H1 (cell line): Measurements from ENCODE around the gene FOXD4L1. TPM values are rescaled to one million over a fixed set of nuclear protein-coding genes. Genes with fewer than 3 reads are reported as not detected.
"Not testable (repeated sequence)": the region's sequence is repeated elsewhere in the genome, so short reads cannot be mapped to it uniquely, and the experiment has no call there.

ENCODE experiments used
- CTCF ChIA-PET: fragments of 300-600 bp; sonication (Branson Sonifier 250); formaldehyde crosslinking; loops from one replicate; lab custom pipeline; 2021; ENCODE audit not compliant: partially characterized antibody; lab: Charles Lee
- POLR2A ChIA-PET: fragments of 300-600 bp; sonication (Branson Sonifier 250); formaldehyde crosslinking; loops from one replicate; lab custom pipeline; 2021; ENCODE audit warnings: inconsistent platforms; ENCODE audit not compliant: partially characterized antibody; lab: Charles Lee
- DNase-seq, 2 experiments: peaks; one replicate each; pipeline versions ENCODE4 v3.0.0 to v3.0.0-alpha.2; 2010 to 2022; ENCODE audit warnings: low spot score in 2 of 2, low read depth in 1 of 2, mixed read lengths in 1 of 2
- FAIRE-seq: peaks from 2 replicates; lab custom pipeline; 2011; peaks lifted over from hg19 to GRCh38; lab: Jason Lieb, UNC
- H2AFZ ChIP-seq: 2 replicates; pipeline ENCODE4 v1.8.1; 2012; ENCODE audit warnings: low read length, inconsistent platforms
- H2AK5ac ChIP-seq: 2 replicates; pipeline ENCODE4 v1.6.1; 2013; ENCODE audit warnings: low read depth, low read length
- H2BK120ac ChIP-seq: replicated peaks from 2 replicates; pipeline ENCODE3; 2013; ENCODE audit warnings: low read depth, low read length, inconsistent platforms
- H2BK12ac ChIP-seq: 2 replicates; pipeline ENCODE4 v1.6.1; 2013; ENCODE audit warnings: low read depth, low read length
- H2BK15ac ChIP-seq: 2 replicates; pipeline ENCODE4 v1.6.1; 2013; ENCODE audit warnings: low read length
- H2BK20ac ChIP-seq: 2 replicates; pipeline ENCODE4 v1.6.1; 2013; ENCODE audit warnings: low read length
- H2BK5ac ChIP-seq: 2 replicates; pipeline ENCODE4 v1.6.1; 2013; ENCODE audit warnings: low read depth, low read length
- H3K14ac ChIP-seq: 2 replicates; pipeline ENCODE4 v1.6.1; 2013; ENCODE audit warnings: inconsistent platforms; ENCODE audit not compliant: insufficient read length
- H3K18ac ChIP-seq: 2 replicates; pipeline ENCODE4 v1.6.1; 2013; ENCODE audit warnings: low read length; ENCODE audit errors: extremely low read depth
- H3K23ac ChIP-seq: 2 replicates; pipeline ENCODE4 v1.6.1; 2013; ENCODE audit warnings: inconsistent platforms; ENCODE audit not compliant: insufficient read length
- H3K23me2 ChIP-seq: 2 replicates; pipeline ENCODE4 v1.6.1; 2013; ENCODE audit warnings: low read depth, low read length
- H3K27ac ChIP-seq: 2 replicates; pipeline ENCODE4 v1.6.1; 2011; ENCODE audit warnings: low read depth, low read length, inconsistent platforms
- H3K27me3 ChIP-seq, 4 experiments: replicated peaks in 1 of 4; 1 replicate in 1 of 4; 2 replicates in 3 of 4; pipeline versions ENCODE4 v1.6.1 to v1.8.1; 2011 to 2013; ENCODE audit warnings: low read length in 3 of 4, mild to moderate bottlenecking in 3 of 4, inconsistent platforms in 2 of 4, mixed read lengths in 2 of 4, moderate library complexity in 1 of 4; ENCODE audit not compliant: control insufficient read depth in 3 of 4, insufficient read depth in 3 of 4; ENCODE audit errors: extremely low read depth in 1 of 4
- H3K36me3 ChIP-seq, 4 experiments: 2 replicates each; pipeline versions ENCODE4 v1.6.1 to v1.8.1; 2011 to 2013; ENCODE audit warnings: mild to moderate bottlenecking in 4 of 4, low read length in 3 of 4, moderate library complexity in 2 of 4, control low read depth in 1 of 4, inconsistent platforms in 1 of 4; ENCODE audit not compliant: insufficient read depth in 4 of 4, control insufficient read depth in 2 of 4
- H3K4ac ChIP-seq: replicated peaks from 2 replicates; pipeline ENCODE3; 2013; ENCODE audit warnings: low read length, low read depth, mixed read lengths, inconsistent platforms; ENCODE audit not compliant: insufficient read length
- H3K4me1 ChIP-seq, 4 experiments: replicated peaks in 1 of 4; 1 replicate in 1 of 4; 2 replicates in 3 of 4; pipeline versions ENCODE4 v1.6.1 to v1.8.1; 2011 to 2013; ENCODE audit warnings: low read length in 3 of 4, inconsistent platforms in 2 of 4, mixed read lengths in 1 of 4; ENCODE audit not compliant: insufficient read depth in 4 of 4, control insufficient read depth in 3 of 4
- H3K4me2 ChIP-seq, 2 experiments: 2 replicates each; pipeline versions ENCODE4 v1.6.1 to v1.8.1; 2011 to 2013; ENCODE audit warnings: low read depth in 2 of 2, low read length in 2 of 2, control low read depth in 1 of 2, inconsistent platforms in 1 of 2, mild to moderate bottlenecking in 1 of 2; ENCODE audit not compliant: insufficient read depth in 1 of 2
- H3K4me3 ChIP-seq, 4 experiments: fragments of 200-600, 300-600 bp in 1 of 4; sonication (generic), shearing (Covaris generic), sonication (Bioruptor Twin) in 1 of 4; 2 replicates each; pipeline versions ENCODE4 v1.5.1 to v1.8.1; 2011 to 2016; ENCODE audit warnings: low read length in 4 of 4, low read depth in 3 of 4, control low read depth in 2 of 4, inconsistent platforms in 2 of 4, mild to moderate bottlenecking in 2 of 4, mixed read lengths in 1 of 4, moderate library complexity in 1 of 4; ENCODE audit not compliant: insufficient read depth in 2 of 4; ENCODE audit errors: extremely low read depth in 1 of 4
- H3K56ac ChIP-seq: replicated peaks from 2 replicates; pipeline ENCODE3; 2013; ENCODE audit warnings: low read depth, mild to moderate bottlenecking, mixed read lengths, low read length, inconsistent platforms; ENCODE audit not compliant: insufficient read length
- H3K79me1 ChIP-seq: 2 replicates; pipeline ENCODE4 v1.6.1; 2013; ENCODE audit warnings: low read depth, low read length, control low read depth
- H3K79me2 ChIP-seq, 2 experiments: 2 replicates each; pipeline versions ENCODE4 v1.6.1 to v1.8.1; 2012 to 2013; ENCODE audit warnings: low read length in 2 of 2, mild to moderate bottlenecking in 2 of 2, inconsistent platforms in 1 of 2; ENCODE audit not compliant: insufficient read depth in 2 of 2, control insufficient read depth in 1 of 2
- H3K9ac ChIP-seq, 4 experiments: replicated peaks in 1 of 4; 1 replicate in 1 of 4; 2 replicates in 3 of 4; pipeline versions ENCODE4 v1.6.1 to v1.8.1; 2011 to 2013; ENCODE audit warnings: low read depth in 3 of 4, low read length in 3 of 4, control low read depth in 2 of 4, mild to moderate bottlenecking in 2 of 4, moderate library complexity in 2 of 4, inconsistent platforms in 1 of 4; ENCODE audit errors: extremely low read depth in 1 of 4
- H3K9me3 ChIP-seq, 2 experiments: 2 replicates each; pipeline versions ENCODE4 v1.6.1 to v1.8.1; 2012 to 2013; ENCODE audit warnings: mild to moderate bottlenecking in 2 of 2, moderate library complexity in 2 of 2, control low read depth in 1 of 2, inconsistent platforms in 1 of 2, low read depth in 1 of 2, low read length in 1 of 2, mixed read lengths in 1 of 2; ENCODE audit not compliant: insufficient read depth in 2 of 2
- H4K20me1 ChIP-seq, 2 experiments: replicated peaks in 1 of 2; 2 replicates each; pipeline versions ENCODE3 to v1.8.1; 2011 to 2013; ENCODE audit warnings: inconsistent platforms in 2 of 2, low read length in 2 of 2, mild to moderate bottlenecking in 1 of 2; ENCODE audit not compliant: insufficient read depth in 2 of 2, control insufficient read depth in 1 of 2
- H4K5ac ChIP-seq: 2 replicates; pipeline ENCODE4 v1.6.1; 2013; ENCODE audit warnings: low read length, low read depth, mixed read lengths, inconsistent platforms; ENCODE audit not compliant: insufficient read length
- H4K8ac ChIP-seq: 2 replicates; pipeline ENCODE4 v1.8.0; 2013; ENCODE audit warnings: mild to moderate bottlenecking, moderate library complexity, low read length, inconsistent platforms; ENCODE audit not compliant: insufficient read depth; ENCODE audit errors: extremely low read depth
- H4K91ac ChIP-seq: replicated peaks from 2 replicates; pipeline ENCODE3; 2013; ENCODE audit warnings: low read length, mixed read lengths, inconsistent platforms; ENCODE audit not compliant: insufficient read length
- WGBS, 2 experiments: shearing (Covaris generic) in 1 of 2; methylation state at CpG; one replicate each; pipeline versions ENCODE4 v1.1.6 to v1.1.7; 2013 to 2015; ENCODE audit warnings: low lambda C conversion rate in 2 of 2, mixed read lengths in 2 of 2, inconsistent platforms in 1 of 2, low coverage in 1 of 2, missing lambda C conversion rate in 1 of 2; ENCODE audit not compliant: insufficient replicate concordance in 2 of 2, insufficient coverage in 1 of 2, insufficient read length in 1 of 2; ENCODE audit errors: extremely low coverage in 1 of 2, missing lambda C conversion rate in 1 of 2; 5-methylcytosine and 5-hydroxymethylcytosine counted together
- polyA plus RNA-seq, 7 experiments: library from polyadenylated mRNA; depleted of rRNA in 3 of 7; stranded (reverse) in 5 of 7; unstranded in 2 of 7; fragments of >200 nt in 5 of 7; fragments of 200-250 nt in 2 of 7; gene quantifications; 1 replicate in 5 of 7; 2 replicates in 1 of 7; 4 replicates in 1 of 7; pipeline versions ENCODE4 v1.2.1 to v1.2.3, GENCODE V29; 2011 to 2013; ENCODE audit warnings: missing spikeins in 2 of 7, mixed read lengths in 2 of 7
- total RNA-seq: library from RNA; stranded (reverse); fragmentation: NEBNext Ultra II Directional; extraction: Animal tissue kit (Norgen Biotek cat#: 25700); gene quantifications from 2 replicates; pipeline ENCODE4 v1.2.1, GENCODE V29; 2021

The FOXD4L1 gene
- total and polyA plus RNA-seq, 2 of the 8 experiments (the other 6 are each of a cell fraction or from before 2014, with no cell fraction given), result not detected

- H3K9me3 ChIP-seq, H2BK5ac ChIP-seq, H4K5ac ChIP-seq, H2BK120ac ChIP-seq, H3K27ac ChIP-seq, H3K36me3 ChIP-seq, H2BK12ac ChIP-seq, H3K18ac ChIP-seq, H2BK15ac ChIP-seq, H3K23ac ChIP-seq, H3K79me2 ChIP-seq, H3K9ac ChIP-seq, H2AK5ac ChIP-seq, FAIRE-seq, H4K20me1 ChIP-seq, H4K91ac ChIP-seq, H3K56ac ChIP-seq, CTCF ChIA-PET, H4K8ac ChIP-seq, POLR2A ChIA-PET, H3K14ac ChIP-seq, H3K23me2 ChIP-seq, H3K79me1 ChIP-seq, DNase-seq, H2BK20ac ChIP-seq, H3K4me1 ChIP-seq, H2AFZ ChIP-seq, H3K4ac ChIP-seq: not testable (repeated sequence)
- H3K4me2 ChIP-seq, result peak overlapping the region in 1 of 2 experiments; percentile 58; a peak in 2 of 4 replicates
- 0 out of 8 replicates have a peak overlapping the region, but pooled peaks of 1 of the 4 experiments have one; percentile 59 for H3K4me3 ChIP-seq
- 41% methylated on average over 2 of the region's 9 CpGs; no CpG with 5 or more reads in 1 of the 2 experiments for WGBS, 2 experiments
- H3K27me3 ChIP-seq, result peaks cover 8 to 30% (median 22%) of the 10 kb centered on the region in 4 experiments; a peak in 6 of 7 replicates
Observed at GRCh38 chr2:113542529-113542928, 44.1 kb downstream of the FOXD4L1 start.

Other genes with a start within 250 kb of the FOXD4L1 start
- not detected in 2 replicates for gene PAX8, start 219.7 kb upstream of the FOXD4L1 start, total RNA-seq
- 0.02 and 0.08 TPM in 2 replicates for gene PAX8, start 219.7 kb upstream of the FOXD4L1 start, polyA plus RNA-seq (2011; rRNA removed)
- 32.3 and 32.7 TPM in 2 replicates for gene ZNG1B, start 61.0 kb upstream of the FOXD4L1 start, total RNA-seq
- 8.5 and 12.8 TPM in 2 replicates for gene ZNG1B, start 61.0 kb upstream of the FOXD4L1 start, polyA plus RNA-seq (2011; rRNA removed)
- gene RABL2A, start 128.6 kb downstream of the FOXD4L1 start, total RNA-seq, result 6.9 and 8.1 TPM in 2 replicates
- 9.8 and 10.9 TPM in 2 replicates for gene RABL2A, start 128.6 kb downstream of the FOXD4L1 start, polyA plus RNA-seq (2011; rRNA removed)